ENCODE results near the gene CDC37L1.

The CDC37L1 gene

GRCh38 chr9:4713849-4714248, 34.5 kb downstream of the CDC37L1 start:
- no peak overlapping the region for H3K4me3 ChIP-seq (ENCODE audit: low read length in 2 of 2)
- no peaks in the 10 kb centered on the region for H3K4me1 ChIP-seq (ENCODE audit: control insufficient read depth, insufficient read depth, low read length)
- no peaks in the 10 kb centered on the region for H3K9me3 ChIP-seq (ENCODE audit: control insufficient read depth in 2 of 2, low read length in 2 of 2)
- no peak overlapping the region for H3K27ac ChIP-seq (ENCODE audit: low read length)
- no peaks in the 10 kb centered on the region for H3K27me3 ChIP-seq (ENCODE audit: control insufficient read depth in 1 of 2, insufficient read depth in 2 of 2, low read length in 2 of 2)
- no peak overlapping the region for H3K9ac ChIP-seq (ENCODE audit: low read length in 2 of 2)
- H3K36me3 ChIP-seq (ENCODE audit: control insufficient read depth in 2 of 2, insufficient read depth in 2 of 2, low read length in 2 of 2), result peaks cover 23 to 42% of the 10 kb centered on the region in 2 donors

GRCh38 chr9:4714266-4715016, 35.1 kb downstream of the CDC37L1 start:
- Histone ChIP-seq H3K9ac (ENCODE audit: low read length in 2 of 2) (no peak overlapping the region), H3K27ac (ENCODE audit: low read length) (no peak overlapping the region), H3K4me3 (ENCODE audit: low read length in 2 of 2) (no peak overlapping the region), H3K4me1 (ENCODE audit: control insufficient read depth, insufficient read depth, low read length) (no peaks in the 10 kb centered on the region), H3K27me3 (ENCODE audit: control insufficient read depth in 1 of 2, insufficient read depth in 2 of 2, low read length in 2 of 2) (no peaks in the 10 kb centered on the region), H3K36me3 (ENCODE audit: control insufficient read depth in 2 of 2, insufficient read depth in 2 of 2, low read length in 2 of 2) (peaks cover 25 to 45% of the 10 kb centered on the region in 2 donors), H3K9me3 (ENCODE audit: control insufficient read depth in 2 of 2, low read length in 2 of 2) (no peaks in the 10 kb centered on the region)

DNA sequence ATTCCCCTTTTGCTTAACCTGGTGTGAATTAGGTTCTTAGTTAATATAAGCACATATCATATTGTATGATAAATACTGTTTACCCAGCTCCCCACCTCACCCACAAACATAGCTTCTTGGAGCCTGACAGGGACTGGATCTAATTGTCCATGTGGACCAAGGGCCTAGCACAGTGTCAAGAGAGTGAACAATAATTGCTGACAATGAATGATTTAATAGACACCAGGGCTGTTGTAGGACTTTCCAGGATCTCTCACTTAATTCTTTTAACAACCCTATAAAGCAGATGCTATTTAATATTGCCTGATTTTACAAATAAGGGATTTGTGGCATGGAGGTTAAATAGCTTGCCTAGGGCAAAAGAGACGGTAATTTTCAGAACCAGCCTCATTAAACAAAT, 36.8 kb downstream of the CDC37L1 start:
- Histone ChIP-seq H3K9me3 (ENCODE audit: control insufficient read depth in 2 of 2, low read length in 2 of 2) (no peaks in the 10 kb centered on the region), H3K9ac (ENCODE audit: low read length in 2 of 2) (no peak overlapping the region), H3K27me3 (ENCODE audit: control insufficient read depth in 1 of 2, insufficient read depth in 2 of 2, low read length in 2 of 2) (no peaks in the 10 kb centered on the region), H3K4me3 (ENCODE audit: low read length in 2 of 2) (no peak overlapping the region), H3K27ac (ENCODE audit: low read length) (no peak overlapping the region), H3K36me3 (ENCODE audit: control insufficient read depth in 2 of 2, insufficient read depth in 2 of 2, low read length in 2 of 2) (peaks cover 27 to 50% of the 10 kb centered on the region in 2 donors), H3K4me1 (ENCODE audit: control insufficient read depth, insufficient read depth, low read length) (no peaks in the 10 kb centered on the region)

DNA sequence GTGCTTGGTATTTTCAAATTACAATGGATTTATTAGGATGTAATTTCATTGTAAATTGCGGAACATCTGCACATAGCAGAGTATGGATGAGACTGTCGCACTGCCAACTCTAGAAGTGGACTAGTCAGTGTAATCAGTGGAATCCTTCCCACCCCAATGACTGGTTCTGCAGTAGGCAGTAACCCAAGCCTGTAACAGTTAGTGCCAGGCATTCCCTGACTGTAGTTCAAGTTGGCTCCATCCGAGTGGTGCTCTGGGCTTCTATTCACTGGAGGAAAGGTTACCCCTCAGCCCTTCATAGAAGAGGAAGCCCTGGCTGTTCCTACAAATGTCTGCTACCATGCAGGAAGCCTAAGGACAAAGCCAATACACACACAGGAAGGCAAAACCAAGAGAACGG, 38.4 kb downstream of the CDC37L1 start:
- Histone ChIP-seq H3K36me3 (ENCODE audit: control insufficient read depth in 2 of 2, insufficient read depth in 2 of 2, low read length in 2 of 2) (peaks cover 28 to 45% of the 10 kb centered on the region in 2 donors), H3K9me3 (ENCODE audit: control insufficient read depth in 2 of 2, low read length in 2 of 2) (no peaks in the 10 kb centered on the region), H3K9ac (ENCODE audit: low read length in 2 of 2) (no peak overlapping the region), H3K27me3 (ENCODE audit: control insufficient read depth in 1 of 2, insufficient read depth in 2 of 2, low read length in 2 of 2) (no peaks in the 10 kb centered on the region), H3K4me1 (ENCODE audit: control insufficient read depth, insufficient read depth, low read length) (no peaks in the 10 kb centered on the region), H3K27ac (ENCODE audit: low read length) (no peak overlapping the region), H3K4me3 (ENCODE audit: low read length in 2 of 2) (no peak overlapping the region)

- Histone ChIP-seq H3K4me1 (ENCODE audit: control insufficient read depth, insufficient read depth, low read length) (no peaks in the 10 kb centered on the region), H3K9me3 (ENCODE audit: control insufficient read depth in 2 of 2, low read length in 2 of 2) (no peaks in the 10 kb centered on the region), H3K9ac (ENCODE audit: low read length in 2 of 2) (no peak overlapping the region), H3K4me3 (ENCODE audit: low read length in 2 of 2) (no peak overlapping the region), H3K27me3 (ENCODE audit: control insufficient read depth in 1 of 2, insufficient read depth in 2 of 2, low read length in 2 of 2) (no peaks in the 10 kb centered on the region), H3K27ac (ENCODE audit: low read length) (no peak overlapping the region), H3K36me3 (ENCODE audit: control insufficient read depth in 2 of 2, insufficient read depth in 2 of 2, low read length in 2 of 2) (peaks cover 26 to 40% of the 10 kb centered on the region in 2 donors)
These were observed 39.5 kb downstream of the CDC37L1 start for GRCh38 chr9:4718911-4719310.

DNA sequence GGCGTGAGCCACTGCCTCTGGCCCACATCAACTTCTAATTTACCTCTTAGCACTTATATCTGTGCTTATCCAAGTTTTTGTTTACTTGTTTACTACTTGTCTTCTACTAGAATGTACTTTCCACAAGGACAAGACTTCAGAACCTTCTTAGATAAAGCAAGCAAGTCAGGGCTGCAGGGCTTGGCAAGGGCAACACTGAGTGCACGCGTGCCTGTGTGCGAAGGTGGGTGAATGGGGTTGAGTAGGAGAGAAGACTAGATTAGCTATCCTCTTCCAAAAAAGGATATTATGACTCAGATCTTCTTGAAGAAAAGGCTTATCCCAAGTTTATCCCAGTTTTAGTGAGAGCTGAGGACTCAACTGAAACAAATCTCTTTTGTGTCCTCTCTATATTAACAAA, 42.4 kb downstream of the CDC37L1 start:
- Histone ChIP-seq H3K9me3 (ENCODE audit: control insufficient read depth in 2 of 2, low read length in 2 of 2) (no peaks in the 10 kb centered on the region), H3K9ac (ENCODE audit: low read length in 2 of 2) (no peak overlapping the region), H3K27ac (ENCODE audit: low read length) (no peak overlapping the region), H3K27me3 (ENCODE audit: control insufficient read depth in 1 of 2, insufficient read depth in 2 of 2, low read length in 2 of 2) (no peaks in the 10 kb centered on the region), H3K4me1 (ENCODE audit: control insufficient read depth, insufficient read depth, low read length) (no peaks in the 10 kb centered on the region), H3K4me3 (ENCODE audit: low read length in 2 of 2) (no peak overlapping the region), H3K36me3 (ENCODE audit: control insufficient read depth in 2 of 2, insufficient read depth in 2 of 2, low read length in 2 of 2) (peaks cover 22 to 24% of the 10 kb centered on the region in 2 donors)

GRCh38 chr9:4725706-4726442, 46.5 kb downstream of the CDC37L1 start:
- Histone ChIP-seq H3K9me3 (ENCODE audit: control insufficient read depth in 2 of 2, low read length in 2 of 2) (no peaks in the 10 kb centered on the region), H3K27me3 (ENCODE audit: control insufficient read depth in 1 of 2, insufficient read depth in 2 of 2, low read length in 2 of 2) (no peaks in the 10 kb centered on the region), H3K4me3 (ENCODE audit: low read length in 2 of 2) (no peak overlapping the region), H3K36me3 (ENCODE audit: control insufficient read depth in 2 of 2, insufficient read depth in 2 of 2, low read length in 2 of 2) (peaks cover under 1 to 2% of the 10 kb centered on the region in 2 donors), H3K27ac (ENCODE audit: low read length) (no peak overlapping the region), H3K4me1 (ENCODE audit: control insufficient read depth, insufficient read depth, low read length) (no peaks in the 10 kb centered on the region), H3K9ac (ENCODE audit: low read length in 2 of 2) (no peak overlapping the region)

- no peak overlapping the region for H3K4me3 ChIP-seq (ENCODE audit: low read length in 2 of 2)
- no peaks in the 10 kb centered on the region for H3K9me3 ChIP-seq (ENCODE audit: control insufficient read depth in 2 of 2, low read length in 2 of 2)
- no peak overlapping the region for H3K27ac ChIP-seq (ENCODE audit: low read length)
- no peaks in the 10 kb centered on the region for H3K36me3 ChIP-seq (ENCODE audit: control insufficient read depth in 2 of 2, insufficient read depth in 2 of 2, low read length in 2 of 2)
- no peaks in the 10 kb centered on the region for H3K27me3 ChIP-seq (ENCODE audit: control insufficient read depth in 1 of 2, insufficient read depth in 2 of 2, low read length in 2 of 2)
- H3K4me1 ChIP-seq (ENCODE audit: control insufficient read depth, insufficient read depth, low read length), result no peaks in the 10 kb centered on the region
- H3K9ac ChIP-seq (ENCODE audit: low read length in 2 of 2), result no peak overlapping the region
These were observed 48.2 kb downstream of the CDC37L1 start for GRCh38 chr9:4727593-4727992.

DNA sequence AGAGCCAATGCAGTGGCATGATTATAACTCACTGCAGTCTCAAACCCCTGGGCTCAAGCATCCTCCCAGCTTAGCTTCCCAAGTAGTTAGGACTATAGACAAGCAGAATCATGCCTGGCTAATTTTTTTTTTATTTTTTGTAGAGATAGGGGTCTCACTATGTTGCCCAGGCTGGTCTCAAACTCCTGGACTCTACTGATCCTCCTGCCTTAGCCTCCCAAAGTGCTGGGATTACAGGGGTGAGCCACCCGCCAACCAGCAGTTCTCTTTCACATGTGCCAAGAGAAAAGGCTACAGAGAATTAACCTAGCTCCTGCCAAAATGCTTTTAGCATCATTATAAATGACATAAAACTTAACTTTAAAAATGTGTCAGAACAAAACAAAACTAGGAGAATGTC, 53.5 kb downstream of the CDC37L1 start:
- H3K4me1 ChIP-seq (ENCODE audit: control insufficient read depth, insufficient read depth, low read length), result no peaks in the 10 kb centered on the region
- H3K27me3 ChIP-seq (ENCODE audit: control insufficient read depth in 1 of 2, insufficient read depth in 2 of 2, low read length in 2 of 2), result no peaks in the 10 kb centered on the region
- no peaks in the 10 kb centered on the region for H3K9me3 ChIP-seq (ENCODE audit: control insufficient read depth in 2 of 2, low read length in 2 of 2)
- no peak overlapping the region for H3K9ac ChIP-seq (ENCODE audit: low read length in 2 of 2)
- no peak overlapping the region for H3K27ac ChIP-seq (ENCODE audit: low read length)
- no peaks in the 10 kb centered on the region for H3K36me3 ChIP-seq (ENCODE audit: control insufficient read depth in 2 of 2, insufficient read depth in 2 of 2, low read length in 2 of 2)
- no peak overlapping the region for H3K4me3 ChIP-seq (ENCODE audit: low read length in 2 of 2)

- Histone ChIP-seq H3K9me3 (ENCODE audit: control insufficient read depth in 2 of 2, low read length in 2 of 2) (no peaks in the 10 kb centered on the region), H3K27me3 (ENCODE audit: control insufficient read depth in 1 of 2, insufficient read depth in 2 of 2, low read length in 2 of 2) (no peaks in the 10 kb centered on the region), H3K27ac (ENCODE audit: low read length) (no peak overlapping the region), H3K4me3 (ENCODE audit: low read length in 2 of 2) (no peak overlapping the region), H3K36me3 (ENCODE audit: control insufficient read depth in 2 of 2, insufficient read depth in 2 of 2, low read length in 2 of 2) (no peaks in the 10 kb centered on the region), H3K4me1 (ENCODE audit: control insufficient read depth, insufficient read depth, low read length) (peaks cover 6% of the 10 kb centered on the region), H3K9ac (ENCODE audit: low read length in 2 of 2) (no peak overlapping the region)
These were observed 54.8 kb downstream of the CDC37L1 start for GRCh38 chr9:4734150-4734549.
